Measurements from ENCODE around the gene TSPAN16.
"Not testable (repeated sequence)": the region's sequence is repeated elsewhere in the genome, so short reads cannot be mapped to it uniquely, and the experiment has no call there.

The TSPAN16 gene

GRCh38 chr19:11269408-11269807 is 26.6 kb upstream of the TSPAN16 start:
- no peak for DNase-seq

DNA sequence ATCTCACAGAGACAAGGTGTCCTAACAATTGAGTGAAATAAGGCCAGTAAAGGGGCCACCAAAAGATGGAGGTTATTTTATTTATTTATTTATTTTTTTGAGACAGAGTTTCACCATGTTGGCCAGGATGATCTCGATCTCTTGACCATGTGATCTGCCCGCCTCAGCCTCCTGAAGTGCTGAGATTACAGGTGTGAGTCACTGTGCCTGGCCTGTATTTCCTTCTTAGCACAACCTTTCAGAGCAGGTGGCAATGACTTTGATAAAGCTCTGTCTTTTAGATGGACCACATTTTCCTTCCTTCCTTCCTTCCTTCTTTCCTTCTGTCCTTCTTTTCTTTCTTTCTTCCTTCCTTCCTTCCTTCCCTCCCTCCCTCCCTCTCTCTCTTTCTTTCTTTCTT is 22.7 kb upstream of the TSPAN16 start:
- DNase-seq, result no peak

GRCh38 chr19:11273989-11274388 is 22.0 kb upstream of the TSPAN16 start:
- no peak for DNase-seq

DNA sequence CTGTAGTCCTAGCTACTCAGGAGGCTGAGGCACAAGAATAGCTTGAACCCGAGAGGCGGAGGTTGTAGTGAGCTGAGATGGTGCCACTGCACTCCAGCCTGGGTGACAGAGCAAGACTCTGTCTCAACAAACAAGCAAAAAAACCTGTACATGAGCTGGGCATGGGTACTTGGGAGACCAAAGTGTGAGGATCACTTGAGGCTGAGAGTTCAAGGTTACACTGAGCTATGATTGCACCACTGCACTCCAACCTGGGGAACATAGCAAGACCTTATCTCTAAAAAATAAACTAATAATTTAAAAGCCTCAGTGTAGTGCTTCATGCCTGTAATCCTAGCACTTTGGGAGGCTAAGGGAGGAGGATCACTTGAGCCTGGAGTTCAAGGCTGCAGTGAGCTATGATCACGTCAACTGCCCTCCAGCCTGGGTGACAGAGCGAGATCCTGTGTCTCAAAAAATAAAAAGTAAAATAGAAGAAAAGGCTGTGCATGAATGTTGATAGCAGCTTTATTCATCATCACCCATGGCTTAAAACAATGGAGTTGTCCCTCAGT is 21.4 kb upstream of the TSPAN16 start:
- no peak for DNase-seq

DNA sequence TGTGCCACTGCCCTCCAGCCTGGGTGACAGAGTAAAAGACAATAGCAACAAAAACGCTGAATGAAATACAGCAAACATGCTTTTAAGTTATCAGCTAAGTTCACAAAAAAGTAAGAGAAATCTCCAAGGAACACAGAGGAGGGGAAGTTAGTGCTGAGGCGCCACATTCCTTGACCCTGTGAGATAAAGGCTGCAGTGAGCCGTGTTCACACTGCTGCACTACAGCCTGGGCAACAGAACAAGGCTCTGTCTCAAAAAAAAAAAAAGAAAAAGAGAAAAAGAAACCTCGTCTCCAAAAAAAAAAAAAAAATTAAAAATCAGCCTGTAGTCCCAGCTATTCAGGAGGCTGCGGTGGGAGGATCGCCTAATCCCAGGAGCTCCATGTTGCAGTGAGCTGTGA is 17.3 kb upstream of the TSPAN16 start:
- no peak for DNase-seq

DNA sequence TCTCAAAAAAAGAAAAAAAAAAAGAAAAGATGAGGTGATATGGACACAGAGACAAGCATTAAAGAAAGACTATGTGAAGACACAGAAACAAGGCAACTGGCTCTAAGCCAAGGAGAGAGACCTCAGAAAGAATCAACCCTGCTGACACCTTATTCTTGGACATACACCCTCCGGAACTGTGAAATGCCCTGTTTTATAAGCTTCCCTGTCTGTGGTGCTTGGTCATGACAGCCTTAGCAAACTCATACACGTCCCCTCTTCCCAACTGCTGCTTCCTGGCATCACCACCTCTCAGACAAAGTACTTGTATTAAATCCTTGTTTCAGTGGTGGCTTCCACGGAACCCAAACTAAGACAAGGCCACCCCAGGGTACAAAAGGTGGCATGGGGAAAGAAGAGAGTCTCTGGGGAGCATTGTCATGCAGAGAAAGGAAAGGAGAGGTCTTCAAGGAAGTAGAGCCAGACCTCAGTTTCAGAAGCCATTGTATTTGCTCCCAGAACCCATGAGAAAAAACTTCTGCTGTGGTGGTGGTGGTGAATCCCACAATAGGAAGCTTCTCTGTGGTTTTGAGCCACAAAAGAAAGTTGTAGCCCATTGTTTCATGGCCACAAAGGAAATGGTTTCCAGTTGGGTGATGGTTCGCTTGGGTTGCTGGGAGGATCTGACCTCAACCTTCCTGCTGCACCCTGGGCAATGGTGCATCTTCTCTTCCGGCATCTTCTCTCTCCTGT is 16.3 kb upstream of the TSPAN16 start:
- no peak for DNase-seq

- no peak for DNase-seq
Measured at GRCh38 chr19:11281356-11282049, 14.5 kb upstream of the TSPAN16 start.

- no peak for DNase-seq
Measured at GRCh38 chr19:11284515-11284914, 11.4 kb upstream of the TSPAN16 start.

DNA sequence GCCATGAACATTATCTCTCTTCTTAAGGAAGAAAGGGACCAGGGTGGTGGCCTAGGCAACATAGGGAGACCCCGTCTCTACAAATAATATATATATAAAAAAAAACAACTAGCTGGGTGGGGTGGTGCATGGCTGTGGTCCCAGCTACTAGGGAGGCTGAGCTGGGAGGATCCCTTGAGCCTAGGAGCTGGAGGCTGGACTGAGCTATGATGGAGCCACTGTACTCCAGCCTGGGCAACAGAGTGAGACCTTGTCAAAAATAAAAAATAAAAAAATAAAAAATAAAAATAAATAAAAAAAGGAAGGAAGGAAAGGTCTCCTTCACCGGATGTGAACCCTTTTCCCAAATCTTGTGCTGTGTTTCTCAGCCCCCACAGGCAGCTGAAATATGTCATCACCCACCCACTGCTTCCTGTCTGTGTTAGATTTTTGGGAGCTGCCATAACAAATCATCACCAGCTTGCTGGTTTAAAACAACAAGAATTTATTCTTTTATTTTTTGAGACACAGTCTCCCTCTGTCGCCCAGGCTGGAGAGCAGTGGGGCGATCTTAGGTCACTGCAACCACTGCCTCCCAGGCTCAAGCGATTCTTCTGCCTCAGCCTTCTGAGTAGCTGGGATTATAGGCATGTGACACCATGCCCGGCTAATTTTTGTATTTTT is 9.5 kb upstream of the TSPAN16 start:
- DNase-seq, result no peak

GRCh38 chr19:11288349-11288748 is 7.6 kb upstream of the TSPAN16 start:
- no peak for DNase-seq

DNA sequence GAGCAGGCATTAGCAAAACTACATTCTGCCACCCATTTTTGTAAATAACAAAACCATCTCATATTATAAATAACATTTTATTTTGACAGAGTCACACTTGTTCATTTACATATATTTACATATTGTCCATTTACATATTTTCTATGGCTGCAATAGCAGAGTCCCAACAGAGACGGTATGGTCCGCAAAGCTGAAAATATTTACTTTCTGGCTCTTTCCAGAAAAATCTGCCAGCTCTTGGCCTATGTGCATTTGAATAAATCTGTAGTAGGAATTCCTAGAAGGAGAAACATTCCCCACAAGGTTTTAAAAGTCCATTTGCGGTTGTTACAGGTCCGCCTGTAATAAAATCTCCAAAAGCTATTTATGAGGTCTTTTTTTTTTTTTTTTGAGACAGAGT is 5.7 kb upstream of the TSPAN16 start:
- no peak for DNase-seq

- DNase-seq, result no peak
Measured at GRCh38 chr19:11291415-11291814, 4.5 kb upstream of the TSPAN16 start.

DNA sequence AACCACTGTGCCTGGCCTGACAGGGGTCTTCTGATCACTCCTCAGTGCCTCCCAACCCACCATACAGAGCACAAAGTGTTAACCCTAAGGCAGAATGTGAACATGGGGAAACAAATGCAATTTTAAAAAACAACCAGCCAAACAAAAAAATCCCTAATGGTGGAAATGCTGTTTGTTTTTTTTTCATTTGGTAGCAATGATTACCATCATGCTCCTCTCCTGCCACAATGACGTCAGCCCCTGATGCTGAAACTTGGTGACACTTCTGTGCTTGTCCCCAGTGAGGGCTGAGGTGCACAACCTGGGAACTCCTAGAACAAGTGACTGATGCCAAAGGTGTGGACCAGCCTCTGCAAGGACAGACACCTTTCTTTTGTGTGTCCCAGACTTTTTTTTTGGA is 4.0 kb upstream of the TSPAN16 start:
- no peak for DNase-seq

GRCh38 chr19:11293433-11294389 is 2.2 kb upstream of the TSPAN16 start:
- DNase-seq, result peak; percentile 71 to 72

GRCh38 chr19:11295180-11295579 is 780 bp upstream of the TSPAN16 start:
- no peak for DNase-seq

- no peak for DNase-seq
Measured at GRCh38 chr19:11296264-11296663, 304 bp downstream of the TSPAN16 start.

DNA sequence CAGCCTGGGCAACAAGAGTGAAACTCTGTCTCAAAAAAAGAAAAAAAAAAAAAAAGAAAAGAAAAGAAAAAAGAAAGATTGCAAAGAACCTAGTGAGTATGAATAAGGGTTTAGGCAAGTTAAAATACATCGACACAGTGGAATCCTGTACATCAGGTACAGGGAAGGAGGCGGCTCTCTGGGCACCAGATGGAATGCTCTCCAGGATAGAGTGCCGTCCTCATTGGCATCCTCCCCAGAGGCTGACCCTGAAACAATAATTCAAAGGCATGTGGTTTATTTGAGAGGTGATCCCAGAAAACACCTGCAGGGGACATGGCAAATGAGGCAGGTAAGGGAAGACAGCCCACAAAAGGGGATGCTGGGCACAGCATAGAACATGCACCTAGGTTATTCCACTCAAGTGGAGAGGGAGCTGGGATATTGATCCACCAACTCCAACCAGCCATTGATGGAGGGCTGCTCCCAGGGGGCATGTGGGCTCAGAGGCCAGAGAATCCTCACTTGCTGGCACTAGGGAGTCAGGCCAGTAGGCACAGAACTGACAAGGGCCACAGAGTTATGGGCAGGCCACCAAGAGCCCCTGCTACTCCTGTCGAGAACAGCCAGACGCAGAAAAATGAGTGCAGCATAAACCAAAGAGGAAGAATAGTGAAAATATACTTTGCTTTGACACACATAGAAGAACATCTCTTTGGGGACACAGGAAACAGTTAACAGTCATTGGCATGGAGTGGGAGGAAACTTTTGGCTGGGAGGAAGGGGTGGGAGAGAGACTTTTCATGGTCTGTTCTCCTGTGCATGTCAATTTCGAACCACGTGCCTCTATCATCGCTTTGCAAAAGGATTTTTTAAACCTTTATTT is 4.2 kb downstream of the TSPAN16 start:
- no peak for DNase-seq

GRCh38 chr19:11300811-11301120 is 4.8 kb downstream of the TSPAN16 start:
- DNase-seq, result no peak

GRCh38 chr19:11304936-11305335 is 9.0 kb downstream of the TSPAN16 start:
- no peak for DNase-seq

DNA sequence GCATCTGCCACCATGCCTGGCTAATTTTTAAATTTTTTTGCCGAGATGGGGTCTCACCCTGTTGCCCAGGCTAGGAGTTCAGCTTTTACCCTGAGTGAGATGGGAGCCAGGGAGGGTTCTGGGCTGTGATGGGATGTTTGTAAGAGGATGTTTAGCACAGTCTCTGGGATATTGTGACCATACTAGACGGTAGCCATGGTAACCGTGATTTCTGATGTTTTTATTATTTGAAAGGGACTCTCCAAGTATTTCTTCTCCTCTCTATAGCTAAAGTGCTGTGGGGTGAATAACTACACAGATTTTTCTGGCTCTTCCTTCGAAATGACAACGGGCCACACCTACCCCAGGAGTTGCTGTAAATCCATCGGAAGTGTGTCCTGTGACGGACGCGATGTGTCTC is 10.4 kb downstream of the TSPAN16 start:
- no peak for DNase-seq

GRCh38 chr19:11320278-11320995 is 24.5 kb downstream of the TSPAN16 start:
- not testable (repeated sequence) for DNase-seq
